Measurements from ENCODE around the gene JAZF1. TPM values are rescaled to one million over a fixed set of nuclear protein-coding genes. Genes with fewer than 3 reads are reported as not detected.
"Not testable (repeated sequence)": the region's sequence is repeated elsewhere in the genome, so short reads cannot be mapped to it uniquely, and the experiment has no call there.

Gene JAZF1
- total RNA-seq, 1 donor from 2014 or later, result 42.5 TPM

DNA sequence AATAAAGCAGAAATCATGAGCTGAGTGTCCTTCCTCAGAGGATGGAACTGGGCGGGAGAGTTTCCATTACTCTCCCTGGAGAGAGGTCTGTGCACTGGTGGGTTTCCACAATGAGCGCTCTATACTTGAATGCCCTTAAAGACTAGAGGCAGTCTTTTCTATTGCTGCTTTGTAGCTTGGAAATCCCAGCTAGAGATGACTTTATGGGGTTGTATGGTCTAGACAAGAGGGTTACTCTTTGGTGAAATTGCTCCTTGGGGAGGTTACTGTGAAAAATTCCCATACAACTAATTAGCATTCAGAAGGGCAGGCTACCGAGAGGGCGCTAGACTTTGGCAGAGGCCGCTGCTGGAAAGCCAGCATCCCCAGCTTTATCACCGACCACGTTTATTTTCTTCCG is 303.8 kb downstream of the JAZF1 start:
- no peak for DNase-seq (ENCODE audit: low spot score)
- intact Hi-C loops (cut with DNase I), result no loop called here

DNA sequence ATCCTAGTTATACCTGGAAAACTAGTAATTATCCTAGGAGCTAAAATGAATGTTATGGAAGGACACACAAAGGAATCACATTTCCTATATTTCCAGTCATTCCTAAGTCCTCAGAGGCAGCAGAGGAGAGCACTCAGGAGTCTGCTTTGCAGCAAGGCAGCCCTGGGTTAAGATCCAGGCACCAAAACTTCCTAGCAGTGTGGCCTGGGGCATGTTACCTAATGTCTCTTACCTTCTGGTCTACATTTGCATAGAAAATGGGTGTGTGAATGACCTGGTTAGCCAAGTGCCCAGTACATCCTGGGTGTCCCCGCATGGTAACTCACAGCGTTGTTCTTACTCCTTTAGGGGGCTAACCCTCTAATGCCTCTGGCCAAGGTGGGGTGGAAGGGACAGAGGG is 304.8 kb downstream of the JAZF1 start:
- intact Hi-C loops (cut with DNase I), result no loop called here
- no peak for DNase-seq (ENCODE audit: low spot score)

DNA sequence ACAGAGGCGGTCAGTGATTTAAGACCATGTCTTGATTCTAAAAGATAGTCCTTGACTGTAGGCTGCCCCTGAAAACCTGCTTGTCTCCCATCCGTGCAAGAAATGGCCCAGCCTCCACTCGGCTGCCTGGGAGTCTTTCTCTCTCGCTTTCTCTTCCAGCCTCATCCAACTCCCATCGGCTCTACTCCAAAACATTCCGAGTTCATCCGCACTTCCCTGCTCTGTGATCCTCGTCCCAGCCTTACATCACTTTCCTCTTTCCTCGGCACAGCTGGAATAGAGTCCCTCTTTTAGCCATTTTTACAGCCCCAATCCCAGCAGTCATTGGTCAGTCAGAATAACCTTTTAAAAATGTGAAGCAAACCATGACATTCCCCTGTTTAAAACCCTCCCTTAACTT is 305.5 kb downstream of the JAZF1 start:
- intact Hi-C loops (cut with DNase I), result no loop called here

DNA sequence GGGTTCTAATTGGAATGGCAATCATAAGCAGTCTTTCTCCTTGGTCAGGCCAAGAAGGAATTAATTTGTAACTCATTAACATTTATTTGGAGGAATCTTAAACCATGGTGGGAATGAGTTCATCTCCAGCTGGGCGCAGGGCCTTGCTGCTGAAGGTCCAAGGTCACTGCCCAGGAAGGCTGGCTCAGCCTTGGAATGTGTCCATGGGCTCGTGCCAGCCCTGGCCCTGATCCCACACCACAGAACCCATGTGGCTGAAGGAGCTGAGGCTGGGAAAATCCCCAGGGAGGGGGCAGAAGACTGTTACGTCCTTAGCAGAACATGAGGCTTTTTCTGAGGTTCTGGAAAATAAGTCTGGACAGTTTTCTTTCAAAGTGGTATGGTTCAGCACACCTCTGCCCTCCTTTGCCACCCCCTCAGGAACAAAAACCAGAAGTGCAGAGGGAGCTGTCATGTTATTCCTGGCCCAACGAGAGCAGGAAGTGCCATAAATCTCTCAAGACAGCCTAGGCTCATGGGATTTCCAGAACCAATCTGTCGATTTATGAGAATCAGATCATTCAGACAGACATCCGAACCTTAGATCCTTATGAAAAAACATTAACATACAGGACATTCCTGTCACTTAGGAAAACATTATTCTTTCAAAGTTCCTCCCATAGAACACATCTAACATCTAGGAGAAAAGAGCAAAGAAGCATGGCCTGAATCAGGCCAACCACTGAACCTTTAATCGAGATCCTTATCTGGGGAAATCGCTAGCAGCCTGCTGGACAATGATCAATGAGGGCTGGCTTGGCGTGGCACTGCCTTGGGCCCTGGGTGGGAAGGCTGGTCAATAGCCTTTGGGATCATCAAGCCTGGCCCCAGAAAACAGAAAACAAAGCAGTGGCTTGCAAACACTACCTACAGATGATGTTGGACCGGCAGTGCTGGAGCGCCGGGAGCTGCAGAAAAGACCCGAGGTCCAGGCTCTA is 306.3 kb downstream of the JAZF1 start:
- intact Hi-C loops (cut with DNase I), result no loop called here

More for the DNA sequence above, 305.5 kb downstream of the JAZF1 start:
- DNase-seq (ENCODE audit: low spot score), result no peak

DNA sequence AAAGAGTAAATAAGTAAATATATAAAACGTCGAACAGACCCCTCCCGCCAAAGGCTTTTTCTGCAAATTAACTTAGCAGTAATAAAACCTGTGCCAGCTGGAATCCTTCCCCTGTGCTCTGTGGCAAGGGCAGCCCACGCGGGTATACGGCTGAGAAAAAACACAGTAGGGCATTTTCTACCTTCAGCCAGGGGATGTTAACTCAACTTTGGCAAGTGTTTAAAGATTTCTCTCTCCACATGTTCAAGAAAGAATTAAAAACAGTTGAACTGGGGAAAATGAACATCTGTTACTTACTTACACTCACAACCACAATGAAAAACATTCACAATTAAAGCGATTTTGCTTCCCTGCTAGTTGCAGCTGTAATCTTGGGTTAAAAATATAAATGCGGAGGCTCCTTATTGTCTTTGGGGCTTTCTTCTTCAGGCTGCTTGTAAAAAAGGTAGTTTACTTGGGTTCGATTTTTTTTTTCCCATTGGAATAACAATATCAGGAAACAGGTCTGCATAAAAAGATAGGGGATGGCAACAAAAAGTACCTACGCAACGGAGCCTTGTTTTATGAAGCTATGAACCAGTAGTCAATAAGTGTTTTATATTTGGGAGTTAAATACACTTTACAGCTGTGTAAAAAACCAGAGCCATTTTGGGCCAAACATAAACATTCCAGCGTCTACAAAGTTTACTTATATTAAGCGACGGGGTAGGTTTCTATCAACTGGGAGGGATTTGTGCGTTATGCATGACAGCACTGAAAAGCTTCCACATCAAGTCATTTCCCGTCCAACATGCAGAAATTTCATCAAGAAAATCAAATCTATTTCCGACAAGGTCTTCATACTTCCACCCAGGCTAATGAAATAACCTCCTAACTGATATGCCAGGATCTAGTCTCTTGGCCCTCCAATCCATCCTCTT is 308.0 kb downstream of the JAZF1 start:
- no peak for DNase-seq (ENCODE audit: low spot score)
- intact Hi-C loops (cut with DNase I), result no loop called here

More for the DNA sequence above, 306.3 kb downstream of the JAZF1 start:
- no peak for DNase-seq (ENCODE audit: low spot score)

DNA sequence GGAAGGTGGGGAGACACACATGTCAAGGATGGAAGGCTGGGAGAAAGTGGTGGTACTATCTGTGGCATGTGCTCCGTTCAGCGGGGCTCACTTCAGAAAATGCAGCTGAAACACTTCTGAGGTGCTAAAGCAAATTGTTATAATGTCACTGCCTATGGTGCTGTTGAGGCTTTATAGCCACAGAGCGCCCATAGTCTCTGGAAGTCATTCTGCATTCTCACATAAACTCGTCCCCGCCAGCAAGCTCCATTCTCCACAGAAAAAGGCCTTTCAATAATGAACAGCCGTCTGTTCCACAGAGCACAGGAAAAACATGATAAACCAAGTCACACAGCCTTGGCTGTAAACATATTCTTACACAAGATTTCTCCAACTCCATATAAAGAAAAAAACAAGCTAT is 308.7 kb downstream of the JAZF1 start:
- DNase-seq (ENCODE audit: low spot score), result no peak
- intact Hi-C loops (cut with DNase I), result no loop called here

DNA sequence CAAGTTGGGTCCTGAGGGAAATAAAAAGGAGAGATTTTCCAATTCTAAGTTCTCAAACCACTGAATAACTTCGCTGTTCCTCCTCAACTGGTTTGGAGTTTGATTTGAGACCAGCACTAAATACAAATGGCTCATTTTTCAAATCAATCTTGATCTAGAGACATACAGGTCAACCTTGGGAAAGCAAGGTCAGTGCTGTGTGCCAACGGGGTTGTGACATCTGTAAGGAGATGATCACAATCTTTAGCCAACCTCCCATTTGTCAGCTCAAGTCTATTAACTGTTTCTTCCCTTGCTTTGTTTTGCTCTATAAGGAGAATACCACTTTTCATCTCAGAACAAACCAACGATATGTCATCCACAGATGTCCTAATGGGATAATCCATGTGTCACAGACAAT is 309.5 kb downstream of the JAZF1 start:
- intact Hi-C loops (cut with DNase I), result no loop called here
- no peak for DNase-seq (ENCODE audit: low spot score)

DNA sequence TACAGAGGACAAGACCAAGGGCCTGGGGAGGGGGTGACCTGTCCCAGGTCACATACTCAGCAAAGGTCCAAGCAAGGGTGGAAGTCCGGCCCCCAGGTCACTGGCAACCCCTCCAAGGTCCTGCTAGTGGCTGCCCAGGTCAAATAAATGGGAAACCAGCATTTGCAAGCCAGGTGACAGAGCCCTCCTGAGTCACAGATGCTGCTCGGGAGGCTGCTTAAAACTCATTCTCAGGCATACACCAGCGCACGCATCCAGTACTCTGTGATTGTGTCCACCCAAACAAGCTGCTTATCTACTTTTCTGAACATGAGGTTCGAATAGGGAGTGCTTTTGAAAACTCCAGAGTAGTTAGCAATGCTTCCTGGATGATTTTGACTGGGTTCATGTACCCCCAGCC is 310.0 kb downstream of the JAZF1 start:
- no peak for DNase-seq (ENCODE audit: low spot score)
- intact Hi-C loops (cut with DNase I), result no loop called here

DNA sequence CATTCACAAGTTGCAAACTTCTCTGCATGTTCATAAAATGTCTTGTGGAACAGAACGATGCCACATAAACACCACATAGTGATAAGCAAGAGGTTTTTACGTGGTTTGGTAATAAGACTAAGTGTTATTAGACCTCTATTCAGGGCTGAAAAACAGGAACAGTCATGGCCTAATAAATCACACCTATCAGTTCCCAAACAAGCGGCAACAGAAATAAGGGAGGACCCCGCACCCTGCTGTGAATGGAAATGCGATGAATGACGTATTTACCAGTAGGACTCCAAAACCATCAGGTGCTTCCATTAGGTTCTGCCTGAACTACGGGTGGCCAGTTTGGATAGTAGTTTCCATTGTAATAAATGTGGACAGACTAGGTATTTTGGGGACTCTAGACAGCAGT is 311.5 kb downstream of the JAZF1 start:
- DNase-seq (ENCODE audit: low spot score), result no peak
- intact Hi-C loops (cut with DNase I), result no loop called here

DNA sequence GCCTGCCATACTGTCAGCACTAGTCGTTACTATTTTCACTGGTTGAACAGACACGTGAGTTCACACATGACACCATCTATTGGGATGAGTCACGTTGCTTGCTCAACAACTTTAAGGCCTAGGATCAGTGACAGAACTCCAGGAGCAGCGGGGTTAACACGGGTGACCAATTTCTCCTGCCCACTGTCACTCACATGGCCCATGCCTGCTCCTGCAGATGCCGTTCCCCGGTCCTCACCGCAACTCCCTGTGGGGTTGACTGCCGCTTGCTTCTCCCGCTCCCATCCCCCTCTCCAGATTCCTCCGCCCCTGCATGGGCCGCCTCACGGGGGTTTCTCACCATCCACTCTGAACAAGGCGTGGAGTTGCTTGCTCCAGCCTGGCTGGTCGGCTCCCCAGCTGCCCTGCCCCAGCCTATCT is 312.5 kb downstream of the JAZF1 start:
- intact Hi-C loops (cut with DNase I), result no loop called here

DNA sequence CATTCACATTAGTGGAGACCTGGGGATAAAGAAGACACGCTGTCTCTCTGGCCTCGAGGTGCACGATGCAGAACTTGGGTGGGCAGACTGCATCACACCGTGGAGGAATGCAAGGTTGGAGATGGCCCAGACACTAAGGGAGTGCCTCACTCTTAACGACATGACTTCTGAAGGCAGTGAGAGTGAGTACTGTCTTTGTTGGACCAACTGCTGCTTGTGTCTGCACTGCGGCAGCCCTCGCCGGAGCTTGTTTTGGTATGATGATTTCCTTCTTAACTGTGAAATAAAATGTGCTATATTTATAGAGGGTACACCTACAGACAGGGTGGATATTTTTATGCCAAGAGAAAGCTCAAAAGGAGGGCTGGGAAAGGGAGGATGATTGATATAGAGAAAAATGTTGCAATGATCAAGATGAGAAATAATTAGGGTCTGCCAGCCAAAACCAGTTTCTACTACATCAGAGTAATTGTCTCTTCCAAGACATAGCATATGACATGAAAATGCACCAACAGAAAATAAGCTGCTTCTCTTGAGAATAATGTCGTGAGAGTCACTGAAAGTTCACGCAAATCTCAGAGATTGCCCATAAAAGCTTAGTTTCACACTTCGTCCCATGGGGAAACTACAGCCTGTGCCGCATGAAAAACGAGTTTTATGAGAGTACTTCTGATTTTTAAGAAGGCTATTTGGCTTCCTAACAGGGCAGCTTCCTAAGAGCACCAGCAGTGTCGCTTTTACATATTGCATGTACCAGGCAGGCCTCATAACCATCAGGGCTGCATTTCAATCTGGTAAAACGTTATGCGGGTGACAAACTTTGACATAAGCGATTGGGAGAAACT is 313.5 kb downstream of the JAZF1 start:
- no peak for DNase-seq (ENCODE audit: low spot score)
- intact Hi-C loops (cut with DNase I), result no loop called here

More for the DNA sequence above, 312.5 kb downstream of the JAZF1 start:
- no peak for DNase-seq (ENCODE audit: low spot score)

DNA sequence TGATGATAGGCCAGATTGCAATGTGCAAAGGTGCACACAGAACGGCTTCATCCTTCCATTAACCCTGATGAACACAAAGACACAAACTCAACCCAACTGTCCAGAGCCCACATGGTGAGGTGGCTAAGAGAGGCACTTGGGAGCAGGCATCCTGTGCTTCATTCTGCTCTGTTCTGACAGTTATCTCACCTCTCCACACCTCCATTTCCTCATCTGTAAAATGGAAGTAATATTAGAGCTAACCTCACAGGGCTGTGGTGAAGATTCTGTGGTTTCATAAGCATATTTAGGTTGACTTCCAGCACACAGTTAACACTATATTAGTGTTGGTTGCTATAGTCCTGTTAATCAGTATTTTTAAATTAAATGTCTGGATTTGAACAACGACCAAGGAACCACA is 314.3 kb downstream of the JAZF1 start:
- no peak for DNase-seq (ENCODE audit: low spot score)
- intact Hi-C loops (cut with DNase I), result no loop called here

DNA sequence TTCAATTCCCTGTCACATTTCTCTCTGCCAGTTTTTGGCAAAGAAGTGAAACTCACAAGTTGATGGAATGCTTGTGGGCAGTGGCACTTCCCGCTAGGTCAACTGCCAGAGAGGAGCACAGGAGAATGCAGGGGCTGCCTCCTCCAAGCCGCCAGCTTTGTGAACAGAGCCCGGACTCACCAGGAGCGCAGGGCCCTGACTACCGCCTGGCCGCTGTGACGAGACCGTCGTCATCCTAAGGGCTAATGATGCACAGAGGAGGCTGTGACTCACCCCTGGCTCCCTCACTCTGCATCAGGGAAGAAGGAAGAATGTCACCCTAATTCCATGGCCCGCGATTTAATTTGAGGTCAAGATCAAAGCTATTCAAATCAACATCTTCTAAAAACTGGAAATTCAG is 316.7 kb downstream of the JAZF1 start:
- intact Hi-C loops (cut with DNase I), result no loop called here
- DNase-seq (ENCODE audit: low spot score), result no peak

DNA sequence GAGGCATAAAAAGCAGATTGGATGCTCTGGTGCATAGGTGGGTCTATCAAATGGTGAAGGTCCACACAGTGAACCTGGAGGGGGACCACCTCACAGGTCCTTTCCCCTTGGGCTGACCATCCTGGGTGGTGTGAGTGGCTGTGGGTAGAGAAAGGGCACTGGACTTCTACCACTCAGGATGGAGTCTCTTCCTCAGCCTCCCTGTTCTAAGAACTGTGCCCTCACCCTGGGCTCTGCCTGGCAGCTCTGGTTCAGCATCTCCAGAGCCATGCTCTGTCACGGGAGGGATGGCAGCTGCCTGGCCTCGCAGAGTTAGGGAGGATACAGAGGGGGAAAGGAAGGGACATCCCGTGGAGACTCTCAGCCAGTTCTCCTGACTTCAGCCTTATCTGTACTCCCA is 318.8 kb downstream of the JAZF1 start:
- no peak for DNase-seq (ENCODE audit: low spot score)
- intact Hi-C loops (cut with DNase I), result no loop called here

DNA sequence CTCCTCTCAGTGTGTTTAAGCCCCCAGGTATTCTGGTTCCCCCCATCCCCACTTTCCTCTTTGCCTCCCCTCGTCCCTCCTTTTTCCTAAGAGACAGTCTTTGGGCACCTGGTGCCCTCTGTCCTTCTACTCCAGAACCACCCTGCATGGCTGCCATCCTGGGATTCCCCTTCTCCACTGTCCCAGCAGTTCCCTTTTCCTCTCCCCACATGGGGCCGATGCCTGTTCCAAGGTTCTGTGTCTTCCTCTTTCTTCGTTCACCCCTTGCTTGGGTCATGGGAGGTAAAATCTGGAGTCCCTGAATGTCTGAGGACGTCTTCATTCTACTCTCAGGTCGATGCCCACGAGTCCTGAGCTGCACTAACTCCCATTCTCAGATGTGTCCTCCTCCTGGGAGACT is 319.8 kb downstream of the JAZF1 start:
- no peak for DNase-seq (ENCODE audit: low spot score)
- intact Hi-C loops (cut with DNase I), result no loop called here

DNA sequence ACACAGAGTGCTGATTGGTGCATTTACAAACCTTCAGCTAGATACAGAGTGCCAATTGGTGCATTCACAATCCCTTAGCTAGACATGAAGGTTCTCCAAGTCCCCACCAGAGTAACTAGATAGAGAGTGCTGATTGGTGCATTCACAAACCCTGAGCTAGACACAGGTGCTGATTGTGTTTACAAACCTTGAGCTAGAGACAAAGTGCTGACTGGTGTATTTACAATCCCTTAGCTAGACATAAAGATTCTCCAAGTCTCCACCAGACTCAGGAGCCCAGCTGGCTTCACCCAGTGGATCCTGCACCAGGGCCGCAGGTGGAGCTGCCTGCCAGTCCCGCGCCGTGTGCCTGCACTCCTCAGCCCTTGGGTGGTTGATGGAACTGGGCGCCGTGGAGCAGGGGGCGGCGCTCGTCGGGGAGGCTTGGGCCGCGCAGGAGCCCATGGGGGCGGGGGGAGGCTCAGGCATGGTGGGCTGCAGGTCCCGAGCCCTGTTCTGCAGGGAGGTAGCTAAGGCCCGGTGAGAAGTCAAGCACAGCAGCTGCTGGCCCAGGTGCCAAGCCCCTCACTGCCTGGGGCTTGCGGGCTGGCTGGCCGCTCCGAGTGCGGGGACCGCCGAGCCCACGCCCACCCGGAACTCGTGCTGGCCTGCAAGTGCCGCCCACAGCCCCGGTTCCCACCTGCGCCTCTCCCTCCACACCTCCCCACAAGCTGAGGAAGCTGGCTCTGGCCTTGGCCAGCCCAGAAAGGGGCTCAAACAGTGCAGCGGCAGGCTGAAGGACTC is 323.7 kb downstream of the JAZF1 start:
- intact Hi-C loops (cut with DNase I); DNase-seq (ENCODE audit: low spot score): not testable (repeated sequence)

DNA sequence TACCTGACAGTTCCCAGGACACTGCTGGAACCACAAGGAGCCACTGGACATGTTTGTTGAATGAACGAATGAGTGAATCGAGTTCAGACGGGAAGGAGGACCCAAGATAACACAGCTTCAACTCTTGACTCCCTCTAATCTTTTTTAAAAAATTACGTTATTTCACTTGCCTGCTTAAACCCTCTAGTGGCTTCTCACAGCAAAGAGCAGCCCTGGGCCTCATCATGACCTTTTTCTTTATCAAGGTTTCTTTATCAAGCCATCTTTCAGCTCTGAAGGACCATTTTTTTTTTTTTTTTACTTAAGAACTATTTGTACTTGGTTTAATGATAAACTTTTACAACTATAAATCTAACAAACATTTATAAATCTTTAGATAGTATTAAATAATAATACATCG is 330.1 kb downstream of the JAZF1 start:
- no peak for DNase-seq (ENCODE audit: low spot score)
- intact Hi-C loops (cut with DNase I), result no loop called here

DNA sequence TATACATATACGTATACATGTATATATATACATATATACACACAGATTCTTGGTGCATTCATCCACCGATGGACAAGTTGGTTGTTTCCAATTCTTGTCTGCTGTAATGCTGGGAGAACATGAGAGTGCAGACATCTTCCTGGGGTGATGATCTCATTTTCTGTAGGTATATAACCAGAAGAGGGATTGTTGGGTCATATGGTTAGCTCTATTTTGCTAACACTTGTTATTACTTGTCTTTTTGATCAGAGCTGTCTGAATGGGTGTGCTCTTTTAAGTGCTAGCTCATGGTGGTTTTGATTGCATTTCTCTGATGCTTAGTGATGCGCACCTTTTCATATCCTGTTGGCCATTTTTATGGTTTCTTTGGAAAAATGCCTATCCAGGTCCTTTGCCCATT is 334.2 kb downstream of the JAZF1 start:
- no peak for DNase-seq (ENCODE audit: low spot score)
- intact Hi-C loops (cut with DNase I), result no loop called here
